Heart left ventricle (tissue), 13 donors: Measurements from ENCODE around the gene NTM.

Experiments
- CTCF ChIP-seq, 12 donors: fragments of 200-600 bp; sonication (generic) in 4 of 12; IDR thresholded peaks; one replicate each; pipeline versions ENCODE4 v1.5.0 to v1.8.0; 2018 to 2022; ENCODE audit warnings: antibody characterized with exemption in 12 of 12, mild to moderate bottlenecking in 5 of 12
- POLR2A ChIP-seq, 2 donors: fragments of 450-650 bp; IDR thresholded peaks; one replicate each; pipeline ENCODE4 v1.6.1; 2017; ENCODE audit warnings: antibody characterized with exemption in 2 of 2, mild to moderate bottlenecking in 2 of 2, moderate library complexity in 2 of 2
- donor health status: ischemic (EF 13 %, LVEDD 7.1; RV severe dilation, severe dysfunction).
- donor health status: DM: no; HTN: yes; CAD: no.
- donor health status: DM: no; HTN: no; CAD: no.
- donor health status: ischemic (EF 25% LVEDD 6.9; RV normal size, moderate dysfunction).
- donor health status: ischemic (EF 25% LVEDD 5.7; RV mildly dilated, moderate dysfunction).
- donor health status: ischemic (EF 35%, LVEDD 5.7; RV mildly dilated, moderate dysfunction).
- donor health status: nonischemic (EF 11% LVEDD 7.7; RV severe dilation, severe dysfunction).
- donor health status: DM: yes; HTN: yes; CAD: no.
- donor health status: PGD.
- donor health status: ischemic (EF 29% LVEDD 5.4; RV normal size, mild dysfunction).
- donor health status: nonischemic (EF 23%, LVEDD 6.1; RV moderate dilation, normal function).

- TF ChIP-seq CTCF (IDR thresholded peaks at IDR 0.05), result no peak
- TF ChIP-seq POLR2A (IDR thresholded peaks at IDR 0.05), result no peak
Observed at GRCh38 chr11:132249256-132249655, 878.8 kb downstream of the NTM start.
